IMR-90 (cell line): ENCODE measurements around the gene ACBD3. TPM values are rescaled to one million over a fixed set of nuclear protein-coding genes. Genes with fewer than 3 reads are reported as not detected.

Source experiments
- ATAC-seq: fragments of 200-7000 bp; cut with Tn5 transposase; 2 replicates; pipeline ENCODE4 v1.9.1; 2020; ENCODE audit warnings: low read depth, mild to moderate bottlenecking, moderate library complexity
- BruUV-seq: library from RNA; stranded (reverse); fragments of 400-500 nt; replicated peaks from 2 replicates; lab custom pipeline; 2021; lab: Mats Ljungman, UMichigan
- CTCF ChIA-PET: fragments of 300-600 bp; formaldehyde crosslinking; extraction: SDS; loops from one replicate; lab custom pipeline; 2021; ENCODE audit warnings: antibody characterized with exemption; lab: Yijun Ruan, JAX
- POLR2A ChIA-PET: fragments of 300-600 bp; sonication (Branson Sonifier 250); formaldehyde crosslinking; loops from one replicate; lab custom pipeline; 2022; ENCODE audit warnings: antibody characterized with exemption; ENCODE audit not compliant: unreplicated experiment; lab: Charles Lee
- DNase-seq: peaks from one replicate; pipeline ENCODE4 v3.0.0; 2013
- H2AFZ ChIP-seq: replicated peaks from 2 replicates; pipeline ENCODE3; 2013; ENCODE audit warnings: low read length, mild to moderate bottlenecking; ENCODE audit not compliant: poor library complexity
- H2AK5ac ChIP-seq: 2 replicates; pipeline ENCODE4 v1.6.1; 2013; ENCODE audit warnings: low read depth, low read length, inconsistent platforms
- H2AK9ac ChIP-seq: replicated peaks from 2 replicates; pipeline ENCODE3; 2013; ENCODE audit warnings: mild to moderate bottlenecking, low read depth, low read length, moderate library complexity; ENCODE audit not compliant: poor library complexity
- H2BK120ac ChIP-seq: 2 replicates; pipeline ENCODE4 v1.6.1; 2013; ENCODE audit warnings: low read depth, low read length, inconsistent platforms
- H2BK15ac ChIP-seq: 3 replicates; pipeline ENCODE4 v1.6.1; 2013; ENCODE audit warnings: low read depth, low read length, inconsistent platforms
- H2BK20ac ChIP-seq: 2 replicates; pipeline ENCODE4 v1.6.1; 2013; ENCODE audit warnings: low read depth, mild to moderate bottlenecking, inconsistent platforms, low read length, moderate library complexity
- H2BK5ac ChIP-seq: 2 replicates; pipeline ENCODE4 v1.6.1; 2013; ENCODE audit warnings: mild to moderate bottlenecking, low read depth, low read length, inconsistent platforms; ENCODE audit not compliant: poor library complexity, severe bottlenecking
- H3K14ac ChIP-seq: replicated peaks from 2 replicates; pipeline ENCODE4 v1.6.1; 2013; ENCODE audit warnings: low read depth, low read length, inconsistent platforms
- H3K18ac ChIP-seq: 2 replicates; pipeline ENCODE4 v1.6.1; 2013; ENCODE audit warnings: low read depth, low read length, control low read depth
- H3K23ac ChIP-seq: 2 replicates; pipeline ENCODE4 v1.6.1; 2013; ENCODE audit warnings: low read depth, low read length, inconsistent platforms
- H3K27ac ChIP-seq: 2 replicates; pipeline ENCODE4 v1.5.1; 2013; ENCODE audit warnings: mild to moderate bottlenecking, control low read depth, low read length; ENCODE audit not compliant: insufficient read depth
- H3K27me3 ChIP-seq: 2 replicates; pipeline ENCODE4 v1.6.1; 2013; ENCODE audit warnings: low read length; ENCODE audit not compliant: control insufficient read depth, insufficient read depth
- H3K36me3 ChIP-seq: 2 replicates; pipeline ENCODE4 v1.6.1; 2013; ENCODE audit warnings: low read length, mixed read lengths; ENCODE audit not compliant: control insufficient read depth, insufficient read depth
- H3K4ac ChIP-seq: 2 replicates; pipeline ENCODE4 v1.6.1; 2013; ENCODE audit warnings: low read depth, low read length, inconsistent platforms
- H3K4me1 ChIP-seq: 2 replicates; pipeline ENCODE4 v1.6.1; 2013; ENCODE audit warnings: low read length, mixed read lengths; ENCODE audit not compliant: control insufficient read depth, insufficient read depth
- H3K4me2 ChIP-seq: 2 replicates; pipeline ENCODE4 v1.6.1; 2013; ENCODE audit warnings: low read depth, mild to moderate bottlenecking, control low read depth, low read length, moderate library complexity
- H3K4me3 ChIP-seq: 2 replicates; pipeline ENCODE4 v1.5.1; 2013; ENCODE audit warnings: low read depth, mild to moderate bottlenecking, control low read depth, low read length, moderate library complexity; ENCODE audit not compliant: insufficient read depth
- H3K56ac ChIP-seq: 2 replicates; pipeline ENCODE4 v1.6.1; 2013; ENCODE audit warnings: low read length, inconsistent platforms; ENCODE audit not compliant: insufficient read depth; ENCODE audit errors: extremely low read depth
- H3K79me1 ChIP-seq, 2 experiments: 2 replicates each; pipeline ENCODE4 v1.6.1; 2013; ENCODE audit warnings: low read length in 2 of 2, inconsistent platforms in 1 of 2, low read depth in 1 of 2
- H3K9ac ChIP-seq: 2 replicates; pipeline ENCODE4 v1.6.1; 2013; ENCODE audit warnings: low read depth, low read length, control low read depth
- H3K9me1 ChIP-seq: 2 replicates; pipeline ENCODE4 v1.6.1; 2013; ENCODE audit warnings: low read length, inconsistent platforms; ENCODE audit not compliant: insufficient read depth
- H3K9me3 ChIP-seq: 2 replicates; pipeline ENCODE4 v1.6.1; 2013; ENCODE audit warnings: low read length; ENCODE audit not compliant: control insufficient read depth, insufficient read depth
- H4K20me1 ChIP-seq: 2 replicates; pipeline ENCODE4 v1.6.1; 2013; ENCODE audit warnings: low read length, inconsistent platforms; ENCODE audit not compliant: insufficient read depth
- H4K5ac ChIP-seq: 2 replicates; pipeline ENCODE4 v1.6.1; 2013; ENCODE audit warnings: mild to moderate bottlenecking, low read depth, low read length, control low read depth
- H4K8ac ChIP-seq, 2 experiments: 2 replicates each; pipeline ENCODE4 v1.6.1; 2013; ENCODE audit warnings: low read depth in 2 of 2, low read length in 2 of 2, control low read depth in 1 of 2, inconsistent platforms in 1 of 2
- H4K91ac ChIP-seq: 2 replicates; pipeline ENCODE4 v1.6.1; 2013; ENCODE audit warnings: low read depth, low read length, inconsistent platforms; ENCODE audit not compliant: insufficient read depth
- BHLHE40 ChIP-seq: fragments of 150-350 bp; IDR thresholded peaks from 2 replicates; pipeline ENCODE4 v1.6.1; 2016; ENCODE audit warnings: mild to moderate bottlenecking, low read depth, low read length
- CEBPB ChIP-seq: IDR thresholded peaks from 2 replicates; pipeline ENCODE4 v1.6.1; 2012; ENCODE audit warnings: low read depth, low read length, improper control_type of control experiment
- CHD1 ChIP-seq: IDR thresholded peaks from 2 replicates; pipeline ENCODE4 v1.6.1; 2012; ENCODE audit warnings: low read depth, low read length, improper control_type of control experiment
- ELK1 ChIP-seq: fragments of 150-350 bp; IDR thresholded peaks from 2 replicates; pipeline ENCODE4 v1.6.1; 2016; ENCODE audit warnings: low read depth, mild to moderate bottlenecking, low read length, moderate library complexity, borderline replicate concordance
- FOS ChIP-seq: fragments of 150-350 bp; IDR thresholded peaks from 2 replicates; pipeline ENCODE4 v1.6.1; 2016; ENCODE audit warnings: low read depth, low read length
- MAFK ChIP-seq: IDR thresholded peaks from 2 replicates; pipeline ENCODE4 v1.6.1; 2012; ENCODE audit warnings: low read depth, low read length, improper control_type of control experiment
- MAZ ChIP-seq: IDR thresholded peaks from 2 replicates; pipeline ENCODE4 v1.6.1; 2012; ENCODE audit warnings: low read depth, mild to moderate bottlenecking, low read length, improper control_type of control experiment, moderate library complexity, borderline replicate concordance
- MXI1 ChIP-seq: IDR thresholded peaks from 2 replicates; pipeline ENCODE4 v1.6.1; 2012; ENCODE audit warnings: low read depth, mild to moderate bottlenecking, low read length, moderate library complexity, borderline replicate concordance
- NFE2L2 ChIP-seq: fragments of 150-350 bp; IDR thresholded peaks from 2 replicates; pipeline ENCODE4 v1.6.1; 2016; ENCODE audit warnings: low read depth, mild to moderate bottlenecking, low read length
- POLR2A ChIP-seq: IDR thresholded peaks from 2 replicates; pipeline ENCODE4 v1.6.1; 2012; ENCODE audit warnings: mild to moderate bottlenecking, low read depth, low read length
- RAD21 ChIP-seq: IDR thresholded peaks from 2 replicates; pipeline ENCODE4 v1.6.1; 2012; ENCODE audit warnings: low read length, improper control_type of control experiment
- RCOR1 ChIP-seq: IDR thresholded peaks from 2 replicates; pipeline ENCODE4 v1.6.1; 2012; ENCODE audit warnings: mild to moderate bottlenecking, low read length, improper control_type of control experiment; ENCODE audit not compliant: insufficient replicate concordance
- RFX5 ChIP-seq: IDR thresholded peaks from 2 replicates; pipeline ENCODE4 v1.8.0; 2012; ENCODE audit warnings: low read depth, mild to moderate bottlenecking, low read length, moderate library complexity
- SMC3 ChIP-seq: fragments of 150-350 bp; IDR thresholded peaks from 2 replicates; pipeline ENCODE4 v1.6.1; 2016; ENCODE audit warnings: low read depth, mild to moderate bottlenecking, antibody characterized with exemption, low read length, moderate library complexity
- USF2 ChIP-seq: fragments of 150-350 bp; IDR thresholded peaks from 2 replicates; pipeline ENCODE4 v1.6.1; 2017; ENCODE audit warnings: mild to moderate bottlenecking, antibody characterized with exemption, low read length, low read depth
- WGBS, 2 experiments: methylation state at CpG; one replicate each; pipeline versions ENCODE4 v1.1.5 to v1.1.7; 2013; ENCODE audit warnings: missing lambda C conversion rate in 2 of 2; ENCODE audit not compliant: insufficient read length in 1 of 2; ENCODE audit errors: extremely low coverage in 2 of 2; 5-methylcytosine and 5-hydroxymethylcytosine counted together
- dilution Hi-C: fragments of 300-500 bp; cut with HindIII; formaldehyde crosslinking; loops from one replicate; pipeline ENCODE4 v1.14.3; 2018; ENCODE audit warnings: low sequenced_read_pairs; ENCODE audit not compliant: unreplicated experiment
- in situ Hi-C: fragments of 300-500 bp; cut with MboI; formaldehyde crosslinking; loops from 3 replicates; pipeline ENCODE4 v1.14.3; 2019; ENCODE audit warnings: low sequenced_read_pairs, inconsistent platforms, mixed read lengths
- intact Hi-C: fragments of 100-400 bp; cut with micrococcal nuclease; formaldehyde crosslinking; loops from 2 replicates; pipeline ENCODE4 v1.10.0; 2022
- polyA plus RNA-seq, 3 experiments: library from polyadenylated mRNA; depleted of rRNA; stranded (reverse); fragments of >200 nt; gene quantifications; 2 replicates each; pipeline ENCODE4 v1.2.3, GENCODE V29; 2012; ENCODE audit warnings: low replicate concordance in 1 of 3
- total RNA-seq: library from RNA; depleted of rRNA; stranded (reverse); fragments of >200 nt; gene quantifications from 2 replicates; pipeline ENCODE4 v1.2.3, GENCODE V29; 2012
- TF ChIP-seq, protein P1 (sequence below): conservative IDR thresholded peaks from 2 replicates; pipeline ENCODE4 v1.5.1; 2012; ENCODE audit warnings: mild to moderate bottlenecking, low read depth, low read length, improper control_type of control experiment

The ACBD3 gene
- total and polyA plus RNA-seq, 2 of the 4 experiments (the other 2 are of a cell fraction) = 30.3 to 59.7 TPM

DNA sequence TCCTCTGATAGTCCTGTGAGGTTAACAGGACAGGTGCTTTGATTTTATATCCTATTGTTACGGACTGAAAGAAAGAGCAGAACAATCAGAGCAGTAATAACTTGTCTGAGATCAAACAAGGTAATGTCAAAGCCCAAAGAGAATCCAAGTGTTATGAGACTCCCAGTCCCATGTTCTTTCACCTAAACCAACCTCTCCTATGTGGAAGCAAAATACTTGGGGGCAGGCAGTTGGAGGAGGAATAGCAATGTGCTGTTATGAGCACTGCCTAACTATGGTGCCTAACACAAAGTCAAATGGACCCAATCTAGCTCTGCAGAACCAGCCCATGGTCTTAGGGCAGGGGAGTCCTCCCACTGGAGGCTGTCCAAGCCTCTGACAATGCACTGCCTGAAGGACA is 28.1 kb downstream of the ACBD3 start:
- DNase-seq = no peak
- H3K4me2 ChIP-seq = no peak overlapping the region
- peaks cover 3% of the 10 kb centered on the region; the same call in 1 of the 2 replicates for H3K9me1 ChIP-seq
- no TSS peak for BruUV-seq
- no peak overlapping the region for H2BK15ac ChIP-seq
- CTCF ChIA-PET = no interaction called here
- no peak overlapping the region for H2BK20ac ChIP-seq
- H3K4me1 ChIP-seq = no peaks in the 10 kb centered on the region
- H4K5ac ChIP-seq = no peak overlapping the region
- no peak for TF ChIP-seq MXI1
- TF ChIP-seq CHD1 = no peak
- TF ChIP-seq MAZ = no peak
- no peak for TF ChIP-seq NFE2L2
- TF ChIP-seq RCOR1 = no peak
- TF ChIP-seq USF2 = no peak
- TF ChIP-seq ELK1 = no peak
- TF ChIP-seq BHLHE40 = no peak
- TF ChIP-seq CEBPB = no peak
- TF ChIP-seq, protein P1, sequence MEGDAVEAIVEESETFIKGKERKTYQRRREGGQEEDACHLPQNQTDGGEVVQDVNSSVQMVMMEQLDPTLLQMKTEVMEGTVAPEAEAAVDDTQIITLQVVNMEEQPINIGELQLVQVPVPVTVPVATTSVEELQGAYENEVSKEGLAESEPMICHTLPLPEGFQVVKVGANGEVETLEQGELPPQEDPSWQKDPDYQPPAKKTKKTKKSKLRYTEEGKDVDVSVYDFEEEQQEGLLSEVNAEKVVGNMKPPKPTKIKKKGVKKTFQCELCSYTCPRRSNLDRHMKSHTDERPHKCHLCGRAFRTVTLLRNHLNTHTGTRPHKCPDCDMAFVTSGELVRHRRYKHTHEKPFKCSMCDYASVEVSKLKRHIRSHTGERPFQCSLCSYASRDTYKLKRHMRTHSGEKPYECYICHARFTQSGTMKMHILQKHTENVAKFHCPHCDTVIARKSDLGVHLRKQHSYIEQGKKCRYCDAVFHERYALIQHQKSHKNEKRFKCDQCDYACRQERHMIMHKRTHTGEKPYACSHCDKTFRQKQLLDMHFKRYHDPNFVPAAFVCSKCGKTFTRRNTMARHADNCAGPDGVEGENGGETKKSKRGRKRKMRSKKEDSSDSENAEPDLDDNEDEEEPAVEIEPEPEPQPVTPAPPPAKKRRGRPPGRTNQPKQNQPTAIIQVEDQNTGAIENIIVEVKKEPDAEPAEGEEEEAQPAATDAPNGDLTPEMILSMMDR = no peak
- TF ChIP-seq RFX5 = no peak
- no peak for TF ChIP-seq FOS
- TF ChIP-seq MAFK = no peak
- no peak for TF ChIP-seq SMC3
- TF ChIP-seq POLR2A = no peak
- TF ChIP-seq RAD21 = no peak
- H3K4ac ChIP-seq = no peak overlapping the region
- H3K79me1 ChIP-seq = peaks cover 14 to 46% of the 10 kb centered on the region in 2 experiments
- H3K23ac ChIP-seq = no peak overlapping the region
- H2AFZ ChIP-seq = no peak overlapping the region
- H3K56ac ChIP-seq = no peak overlapping the region
- H3K9ac ChIP-seq = no peak overlapping the region
- no peak overlapping the region for H2BK5ac ChIP-seq
- H3K9me3 ChIP-seq = no peaks in the 10 kb centered on the region
- H3K14ac ChIP-seq = no peak overlapping the region
- no CpG with 5 or more reads among the region's 1 CpG for WGBS, 2 experiments
- H3K18ac ChIP-seq = no peak overlapping the region
- intact Hi-C loops (no loop called here), in situ Hi-C loops (no loop called here), dilution Hi-C loops (no loop called here)
- no peak for ATAC-seq
- H4K8ac ChIP-seq = no peak overlapping the region
- no peak overlapping the region for H2BK120ac ChIP-seq
- no peak overlapping the region for H2AK9ac ChIP-seq
- H4K20me1 ChIP-seq = peaks cover 38% of the 10 kb centered on the region; the same call in 1 of the 2 replicates
- H3K4me3 ChIP-seq = no peak overlapping the region
- H3K27ac ChIP-seq = no peak overlapping the region
- H3K27me3 ChIP-seq = no peaks in the 10 kb centered on the region
- H2AK5ac ChIP-seq = no peak overlapping the region
- no peak overlapping the region for H4K91ac ChIP-seq
- POLR2A ChIA-PET = no interaction called here
- peaks cover 41% of the 10 kb centered on the region for H3K36me3 ChIP-seq
